ENCODE measurements around the gene NEMF. TPM values are rescaled to one million over a fixed set of nuclear protein-coding genes. Genes with fewer than 3 reads are reported as not detected.
"Not testable (repeated sequence)": the region's sequence is repeated elsewhere in the genome, so short reads cannot be mapped to it uniquely, and the experiment has no call there.

Gene NEMF
- total and polyA plus RNA-seq, 4 donors = 19.7 to 145 (median 41.0) TPM

DNA sequence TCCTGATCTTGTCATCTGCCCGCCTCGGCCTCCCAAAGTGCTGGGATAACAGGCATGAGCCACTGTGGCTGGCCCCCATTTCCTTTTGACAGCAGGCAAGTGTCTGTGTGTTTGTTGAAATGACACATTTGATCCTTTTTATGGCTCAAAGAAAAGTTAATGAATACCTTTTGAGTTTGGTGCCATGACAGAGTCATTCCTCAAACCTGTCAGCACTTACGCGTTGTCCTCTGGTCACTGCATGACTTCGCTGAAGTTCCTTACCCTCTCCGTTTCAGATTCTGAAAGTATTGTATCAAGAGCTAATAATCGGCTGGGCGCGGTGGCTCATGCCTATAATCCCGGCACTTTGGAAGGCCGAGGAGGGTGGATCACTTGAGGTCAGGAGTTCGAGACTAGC is 32.4 kb downstream of the NEMF start:
- Histone ChIP-seq H3K4me3 (no peak overlapping the region), H3K36me3 (ENCODE audit: control insufficient read depth in 4 of 4, insufficient read depth in 4 of 4, low read length in 4 of 4) (peaks cover 20 to 52% (median 38%) of the 10 kb centered on the region in 4 donors)

DNA sequence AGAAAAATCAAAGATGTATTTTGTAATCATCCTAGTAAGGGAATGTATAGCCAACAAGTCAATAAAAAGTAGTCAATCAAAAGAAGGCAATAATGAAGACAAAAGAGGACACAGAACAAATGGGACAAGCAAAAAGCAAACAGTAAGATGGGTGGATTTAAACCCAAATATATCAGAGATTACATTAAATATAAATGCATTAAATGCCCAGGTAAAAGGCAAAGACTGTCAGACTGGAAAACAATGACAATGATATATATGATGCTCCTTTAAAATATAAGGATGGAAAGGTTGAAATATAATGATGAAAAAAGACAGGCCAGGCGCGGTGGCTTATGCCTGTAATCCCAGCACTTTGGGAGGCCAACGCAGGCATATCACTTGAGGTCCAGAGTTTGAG is 35.7 kb downstream of the NEMF start:
- Histone ChIP-seq H3K27ac (ENCODE audit: low read depth in 1 of 2, low read length in 1 of 2) (no peak overlapping the region), H3K36me3 (ENCODE audit: control insufficient read depth in 4 of 4, insufficient read depth in 4 of 4, low read length in 4 of 4) (peaks cover 16 to 72% (median 38%) of the 10 kb centered on the region in 4 donors), H3K27me3 (ENCODE audit: control insufficient read depth in 3 of 3, insufficient read depth in 3 of 3, low read length in 2 of 3) (no peaks in the 10 kb centered on the region), H3K4me1 (ENCODE audit: control insufficient read depth in 5 of 5, insufficient read depth in 5 of 5, low read length in 5 of 5) (no peaks in the 10 kb centered on the region), H3K9me3 (ENCODE audit: control insufficient read depth in 4 of 4, insufficient read depth in 3 of 4, low read length in 3 of 4) (peaks cover 0 to 9% (median under 1%) of the 10 kb centered on the region in 4 donors), H3K4me3 (no peak overlapping the region), H3K9ac (ENCODE audit: insufficient read depth in 1 of 2, low read length in 2 of 2) (no peak overlapping the region)
- no peak for ATAC-seq (ENCODE audit: insufficient read depth, low FRiP score)
- WGBS, 2 donors = 97 to 98% methylated on average over 3 of the region's 3 CpGs
- TF ChIP-seq, protein P1, sequence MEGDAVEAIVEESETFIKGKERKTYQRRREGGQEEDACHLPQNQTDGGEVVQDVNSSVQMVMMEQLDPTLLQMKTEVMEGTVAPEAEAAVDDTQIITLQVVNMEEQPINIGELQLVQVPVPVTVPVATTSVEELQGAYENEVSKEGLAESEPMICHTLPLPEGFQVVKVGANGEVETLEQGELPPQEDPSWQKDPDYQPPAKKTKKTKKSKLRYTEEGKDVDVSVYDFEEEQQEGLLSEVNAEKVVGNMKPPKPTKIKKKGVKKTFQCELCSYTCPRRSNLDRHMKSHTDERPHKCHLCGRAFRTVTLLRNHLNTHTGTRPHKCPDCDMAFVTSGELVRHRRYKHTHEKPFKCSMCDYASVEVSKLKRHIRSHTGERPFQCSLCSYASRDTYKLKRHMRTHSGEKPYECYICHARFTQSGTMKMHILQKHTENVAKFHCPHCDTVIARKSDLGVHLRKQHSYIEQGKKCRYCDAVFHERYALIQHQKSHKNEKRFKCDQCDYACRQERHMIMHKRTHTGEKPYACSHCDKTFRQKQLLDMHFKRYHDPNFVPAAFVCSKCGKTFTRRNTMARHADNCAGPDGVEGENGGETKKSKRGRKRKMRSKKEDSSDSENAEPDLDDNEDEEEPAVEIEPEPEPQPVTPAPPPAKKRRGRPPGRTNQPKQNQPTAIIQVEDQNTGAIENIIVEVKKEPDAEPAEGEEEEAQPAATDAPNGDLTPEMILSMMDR (IDR thresholded peaks at IDR 0.05; ENCODE audit: control extremely low read depth, extremely low read depth) = no peak
- no peak for DNase-seq

More for the DNA sequence above, 32.4 kb downstream of the NEMF start:
- 98 to 99% methylated on average over 12 of the region's 12 CpGs for WGBS, 2 donors
- Histone ChIP-seq H3K9me3 (ENCODE audit: control insufficient read depth in 4 of 4, insufficient read depth in 3 of 4, low read length in 3 of 4) (peaks cover 0 to 4% (median 0%) of the 10 kb centered on the region in 4 donors), H3K27me3 (ENCODE audit: control insufficient read depth in 3 of 3, insufficient read depth in 3 of 3, low read length in 2 of 3) (no peaks in the 10 kb centered on the region), H3K9ac (ENCODE audit: insufficient read depth in 1 of 2, low read length in 2 of 2) (no peak overlapping the region), H3K27ac (ENCODE audit: low read depth in 1 of 2, low read length in 1 of 2) (no peak overlapping the region), H3K4me1 (ENCODE audit: control insufficient read depth in 5 of 5, insufficient read depth in 5 of 5, low read length in 5 of 5) (no peaks in the 10 kb centered on the region)
- DNase-seq = no peak
- TF ChIP-seq, protein P1 (IDR thresholded peaks at IDR 0.05; ENCODE audit: control extremely low read depth, extremely low read depth) = no peak
- no peak for ATAC-seq (ENCODE audit: insufficient read depth, low FRiP score)

DNA sequence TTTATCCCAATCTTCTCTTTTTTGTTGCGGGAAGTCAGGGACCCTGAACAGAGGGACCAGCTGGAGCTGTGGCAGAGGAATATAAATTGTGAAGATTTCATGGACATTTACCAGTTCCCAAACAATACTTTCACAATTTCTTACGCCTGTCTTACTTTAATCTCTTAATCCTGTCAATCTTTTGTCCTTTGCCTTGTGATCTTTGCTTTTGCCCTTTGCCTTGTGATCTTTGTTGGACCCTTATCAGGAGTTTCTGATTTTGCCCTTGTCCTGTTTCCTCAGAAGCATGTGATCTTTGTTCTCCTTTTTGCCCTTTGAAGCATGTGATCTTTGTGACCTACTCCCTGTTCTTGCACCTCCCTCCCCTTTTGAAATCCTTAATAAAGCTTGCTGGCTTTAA is 36.5 kb downstream of the NEMF start:
- H3K27me3 ChIP-seq (ENCODE audit: control insufficient read depth in 3 of 3, insufficient read depth in 3 of 3, low read length in 2 of 3); DNase-seq; H3K27ac ChIP-seq (ENCODE audit: low read depth in 1 of 2, low read length in 1 of 2); ATAC-seq (ENCODE audit: insufficient read depth, low FRiP score); H3K9me3 ChIP-seq (ENCODE audit: control insufficient read depth in 4 of 4, insufficient read depth in 3 of 4, low read length in 3 of 4); H3K9ac ChIP-seq (ENCODE audit: insufficient read depth in 1 of 2, low read length in 2 of 2); H3K4me3 ChIP-seq; H3K4me1 ChIP-seq (ENCODE audit: control insufficient read depth in 5 of 5, insufficient read depth in 5 of 5, low read length in 5 of 5): not testable (repeated sequence)
- H3K36me3 ChIP-seq (ENCODE audit: control insufficient read depth in 4 of 4, insufficient read depth in 4 of 4, low read length in 4 of 4) = peaks cover 16 to 78% (median 41%) of the 10 kb centered on the region in 4 donors
- WGBS, 2 donors = 94 to 95% methylated on average over 2 of the region's 2 CpGs

DNA sequence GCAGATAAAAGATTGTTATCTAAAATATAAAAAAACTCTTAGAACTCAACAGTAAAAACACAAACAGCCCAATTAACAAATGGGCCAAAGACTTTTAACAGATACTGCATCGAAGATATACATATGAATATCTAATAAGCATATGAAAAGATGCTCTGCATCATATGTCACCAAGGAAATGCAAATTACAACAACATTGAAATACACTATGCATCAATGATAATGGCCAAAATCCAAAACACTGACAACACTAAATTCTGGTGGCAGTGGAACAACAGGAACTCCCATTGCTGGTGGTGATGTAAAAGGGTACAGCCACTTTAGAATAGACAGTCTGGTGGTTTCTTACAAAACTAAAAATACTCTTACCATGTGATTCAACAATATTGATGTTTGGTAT is 43.8 kb downstream of the NEMF start:
- DNase-seq (no peak), ATAC-seq (ENCODE audit: insufficient read depth, low FRiP score) (no peak)
- no peak overlapping the region for H3K4me3 ChIP-seq
- 0% methylated on average over 1 of the region's 1 CpG for WGBS, 2 donors
- H3K9me3 ChIP-seq (ENCODE audit: control insufficient read depth in 4 of 4, insufficient read depth in 3 of 4, low read length in 3 of 4) = peaks cover 0 to 5% (median 2%) of the 10 kb centered on the region in 4 donors
- H3K27me3 ChIP-seq (ENCODE audit: control insufficient read depth in 3 of 3, insufficient read depth in 3 of 3, low read length in 2 of 3) = no peaks in the 10 kb centered on the region
- TF ChIP-seq, protein P1 (IDR thresholded peaks at IDR 0.05; ENCODE audit: control extremely low read depth, extremely low read depth) = no peak
- no peaks in the 10 kb centered on the region for H3K4me1 ChIP-seq (ENCODE audit: control insufficient read depth in 5 of 5, insufficient read depth in 5 of 5, low read length in 5 of 5)
- peaks cover 17 to 45% (median 32%) of the 10 kb centered on the region in 4 donors for H3K36me3 ChIP-seq (ENCODE audit: control insufficient read depth in 4 of 4, insufficient read depth in 4 of 4, low read length in 4 of 4)
- no peak overlapping the region for H3K9ac ChIP-seq (ENCODE audit: insufficient read depth in 1 of 2, low read length in 2 of 2)
- no peak overlapping the region for H3K27ac ChIP-seq (ENCODE audit: low read depth in 1 of 2, low read length in 1 of 2)
